Measurements from ENCODE around the gene HMX3. TPM values are rescaled to one million over a fixed set of nuclear protein-coding genes. Genes with fewer than 3 reads are reported as not detected.

Gene HMX3
- total RNA-seq, 1 donor from 2014 or later: not detected

DNA sequence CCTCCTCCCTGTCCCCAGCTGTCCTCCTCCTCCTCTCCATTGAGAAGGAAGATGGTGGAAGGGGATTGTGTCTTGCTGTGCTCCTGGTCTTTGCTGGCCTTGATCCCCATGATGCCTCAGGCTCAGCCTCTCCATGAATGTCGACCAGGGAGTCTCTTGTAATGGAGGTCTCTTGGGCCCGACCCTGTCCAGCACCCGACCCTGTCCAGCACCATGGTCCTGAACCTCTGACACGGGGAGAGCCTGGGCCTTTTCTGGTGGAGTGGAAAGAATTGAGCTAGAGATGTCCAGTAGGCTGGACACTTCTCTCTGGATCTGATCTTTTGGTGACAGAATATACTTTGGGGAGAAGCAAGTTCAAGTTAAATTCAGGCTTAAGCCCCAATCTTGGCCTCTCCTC lies 42.3 kb upstream of the HMX3 start:
- DNase-seq (ENCODE audit: low spot score, unreplicated experiment): no peak
- TF ChIP-seq, protein P1, sequence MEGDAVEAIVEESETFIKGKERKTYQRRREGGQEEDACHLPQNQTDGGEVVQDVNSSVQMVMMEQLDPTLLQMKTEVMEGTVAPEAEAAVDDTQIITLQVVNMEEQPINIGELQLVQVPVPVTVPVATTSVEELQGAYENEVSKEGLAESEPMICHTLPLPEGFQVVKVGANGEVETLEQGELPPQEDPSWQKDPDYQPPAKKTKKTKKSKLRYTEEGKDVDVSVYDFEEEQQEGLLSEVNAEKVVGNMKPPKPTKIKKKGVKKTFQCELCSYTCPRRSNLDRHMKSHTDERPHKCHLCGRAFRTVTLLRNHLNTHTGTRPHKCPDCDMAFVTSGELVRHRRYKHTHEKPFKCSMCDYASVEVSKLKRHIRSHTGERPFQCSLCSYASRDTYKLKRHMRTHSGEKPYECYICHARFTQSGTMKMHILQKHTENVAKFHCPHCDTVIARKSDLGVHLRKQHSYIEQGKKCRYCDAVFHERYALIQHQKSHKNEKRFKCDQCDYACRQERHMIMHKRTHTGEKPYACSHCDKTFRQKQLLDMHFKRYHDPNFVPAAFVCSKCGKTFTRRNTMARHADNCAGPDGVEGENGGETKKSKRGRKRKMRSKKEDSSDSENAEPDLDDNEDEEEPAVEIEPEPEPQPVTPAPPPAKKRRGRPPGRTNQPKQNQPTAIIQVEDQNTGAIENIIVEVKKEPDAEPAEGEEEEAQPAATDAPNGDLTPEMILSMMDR (IDR thresholded peaks at IDR 0.05; ENCODE audit: unreplicated experiment): no peak
- Mint-ChIP-seq H3K27ac (no peak overlapping the region), H3K27me3 (peaks cover 19% of the 10 kb centered on the region), H3K36me3 (ENCODE audit: insufficient read depth) (no peaks in the 10 kb centered on the region), H3K4me1 (ENCODE audit: low read depth) (peaks cover 8% of the 10 kb centered on the region), H3K4me3 (ENCODE audit: low read depth) (no peak overlapping the region), H3K9me3 (ENCODE audit: low read depth) (no peaks in the 10 kb centered on the region)

- DNase-seq (ENCODE audit: low spot score, unreplicated experiment): no peak
- TF ChIP-seq, protein P1 (IDR thresholded peaks at IDR 0.05; ENCODE audit: unreplicated experiment): no peak
- Mint-ChIP-seq H3K4me3 (ENCODE audit: low read depth) (no peak overlapping the region), H3K4me1 (ENCODE audit: low read depth) (peaks cover 8% of the 10 kb centered on the region), H3K27me3 (peaks cover 17% of the 10 kb centered on the region), H3K9me3 (ENCODE audit: low read depth) (no peaks in the 10 kb centered on the region), H3K27ac (no peak overlapping the region), H3K36me3 (ENCODE audit: insufficient read depth) (no peaks in the 10 kb centered on the region)
These were observed 39.3 kb upstream of the HMX3 start for GRCh38 chr10:123096452-123096851.

DNA sequence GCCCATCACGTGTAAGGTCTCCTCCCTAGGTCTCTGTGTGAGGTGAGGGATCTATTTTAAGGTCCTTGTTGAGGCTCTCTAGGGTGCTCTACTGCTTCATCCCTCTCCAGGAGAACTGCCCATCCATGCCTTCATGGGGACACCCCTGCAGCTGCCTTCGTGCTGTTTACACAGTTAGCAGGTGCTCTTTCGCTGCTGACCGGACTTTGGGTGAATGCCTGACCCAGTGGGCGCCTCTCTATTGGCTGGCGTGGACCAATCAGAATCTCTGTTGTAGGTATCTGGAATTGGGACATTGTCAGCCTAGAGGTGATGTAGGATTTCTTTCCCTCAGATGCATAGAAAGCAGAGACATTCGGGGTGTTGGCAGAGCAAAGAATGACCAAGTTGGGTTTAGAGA lies 38.7 kb upstream of the HMX3 start:
- Mint-ChIP-seq H3K36me3 (ENCODE audit: insufficient read depth) (no peaks in the 10 kb centered on the region), H3K27ac (no peak overlapping the region), H3K4me1 (ENCODE audit: low read depth) (peaks cover 8% of the 10 kb centered on the region), H3K27me3 (peaks cover 16% of the 10 kb centered on the region), H3K9me3 (ENCODE audit: low read depth) (no peaks in the 10 kb centered on the region), H3K4me3 (ENCODE audit: low read depth) (no peak overlapping the region)
- DNase-seq (ENCODE audit: low spot score, unreplicated experiment): no peak
- TF ChIP-seq, protein P1 (IDR thresholded peaks at IDR 0.05; ENCODE audit: unreplicated experiment): no peak

GRCh38 chr10:123100030-123100762 lies 35.6 kb upstream of the HMX3 start:
- Mint-ChIP-seq H3K27me3 (peaks cover 16% of the 10 kb centered on the region), H3K36me3 (ENCODE audit: insufficient read depth) (no peaks in the 10 kb centered on the region), H3K27ac (no peak overlapping the region), H3K9me3 (ENCODE audit: low read depth) (no peaks in the 10 kb centered on the region), H3K4me3 (ENCODE audit: low read depth) (no peak overlapping the region), H3K4me1 (ENCODE audit: low read depth) (no peaks in the 10 kb centered on the region)
- TF ChIP-seq, protein P1 (IDR thresholded peaks at IDR 0.05; ENCODE audit: unreplicated experiment): no peak
- no peak for DNase-seq (ENCODE audit: low spot score, unreplicated experiment)

- Mint-ChIP-seq H3K4me3 (ENCODE audit: low read depth) (no peak overlapping the region), H3K27ac (no peak overlapping the region), H3K9me3 (ENCODE audit: low read depth) (no peaks in the 10 kb centered on the region), H3K36me3 (ENCODE audit: insufficient read depth) (no peaks in the 10 kb centered on the region), H3K4me1 (ENCODE audit: low read depth) (no peaks in the 10 kb centered on the region), H3K27me3 (peaks cover 16% of the 10 kb centered on the region)
- no peak for DNase-seq (ENCODE audit: low spot score, unreplicated experiment)
- TF ChIP-seq, protein P1 (IDR thresholded peaks at IDR 0.05; ENCODE audit: unreplicated experiment): peak; percentile 20
These were observed 33.9 kb upstream of the HMX3 start for GRCh38 chr10:123101872-123102271.

All from progenitor cell of endocrine pancreas (in vitro differentiated cells).